ENCODE data around the gene AFF1.

Gene AFF1

DNA sequence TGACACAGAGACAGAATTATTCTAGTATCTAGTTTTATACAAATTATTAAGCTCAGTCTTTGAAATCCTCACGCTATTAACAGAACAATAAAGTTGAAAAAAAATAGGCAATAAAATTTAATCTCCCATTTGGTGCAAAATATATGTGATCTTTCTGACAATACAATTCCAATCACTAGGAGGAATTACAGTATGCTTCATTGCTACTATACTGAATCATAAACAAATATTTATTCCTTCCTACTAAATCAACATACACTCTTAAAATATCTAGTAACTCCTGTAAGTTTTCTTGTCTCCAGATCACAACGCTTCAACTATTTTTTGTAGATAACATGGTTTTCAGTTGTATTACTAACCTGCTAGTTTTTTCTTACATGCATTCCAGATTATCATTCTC is 239.9 kb downstream of the AFF1 start:
- TF ChIP-seq, protein P1, sequence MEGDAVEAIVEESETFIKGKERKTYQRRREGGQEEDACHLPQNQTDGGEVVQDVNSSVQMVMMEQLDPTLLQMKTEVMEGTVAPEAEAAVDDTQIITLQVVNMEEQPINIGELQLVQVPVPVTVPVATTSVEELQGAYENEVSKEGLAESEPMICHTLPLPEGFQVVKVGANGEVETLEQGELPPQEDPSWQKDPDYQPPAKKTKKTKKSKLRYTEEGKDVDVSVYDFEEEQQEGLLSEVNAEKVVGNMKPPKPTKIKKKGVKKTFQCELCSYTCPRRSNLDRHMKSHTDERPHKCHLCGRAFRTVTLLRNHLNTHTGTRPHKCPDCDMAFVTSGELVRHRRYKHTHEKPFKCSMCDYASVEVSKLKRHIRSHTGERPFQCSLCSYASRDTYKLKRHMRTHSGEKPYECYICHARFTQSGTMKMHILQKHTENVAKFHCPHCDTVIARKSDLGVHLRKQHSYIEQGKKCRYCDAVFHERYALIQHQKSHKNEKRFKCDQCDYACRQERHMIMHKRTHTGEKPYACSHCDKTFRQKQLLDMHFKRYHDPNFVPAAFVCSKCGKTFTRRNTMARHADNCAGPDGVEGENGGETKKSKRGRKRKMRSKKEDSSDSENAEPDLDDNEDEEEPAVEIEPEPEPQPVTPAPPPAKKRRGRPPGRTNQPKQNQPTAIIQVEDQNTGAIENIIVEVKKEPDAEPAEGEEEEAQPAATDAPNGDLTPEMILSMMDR (IDR thresholded peaks at IDR 0.05; ENCODE audit: insufficient read depth, low read depth, low read length, missing control alignments), result no peak
- no peak overlapping the region for H3K4me3 ChIP-seq (ENCODE audit: low read depth, low read length)
- no peak for DNase-seq (ENCODE audit: low read depth)

DNA sequence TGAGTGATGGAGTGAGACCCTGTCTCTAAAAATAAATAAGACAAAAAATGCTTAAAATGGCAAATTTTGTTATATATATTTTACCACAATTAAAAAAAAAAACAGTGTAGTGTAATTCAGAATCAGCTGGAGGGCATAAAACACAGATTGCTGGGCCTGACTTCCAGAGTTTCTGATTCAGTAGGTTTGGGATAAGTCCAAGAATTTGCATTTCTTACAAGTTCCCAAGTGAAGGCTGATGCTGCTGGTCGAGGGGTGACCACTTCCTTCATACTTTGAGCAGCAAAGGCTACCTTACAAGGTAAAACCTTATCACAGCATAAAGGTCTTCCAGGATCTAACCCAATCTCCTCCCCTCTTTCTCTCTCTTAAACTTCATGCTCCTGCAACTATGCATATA is 244.9 kb downstream of the AFF1 start:
- TF ChIP-seq, protein P1 (IDR thresholded peaks at IDR 0.05; ENCODE audit: insufficient read depth, low read depth, low read length, missing control alignments), result no peak
- H3K4me3 ChIP-seq (ENCODE audit: low read depth, low read length), result no peak overlapping the region
- DNase-seq (ENCODE audit: low read depth), result no peak

DNA sequence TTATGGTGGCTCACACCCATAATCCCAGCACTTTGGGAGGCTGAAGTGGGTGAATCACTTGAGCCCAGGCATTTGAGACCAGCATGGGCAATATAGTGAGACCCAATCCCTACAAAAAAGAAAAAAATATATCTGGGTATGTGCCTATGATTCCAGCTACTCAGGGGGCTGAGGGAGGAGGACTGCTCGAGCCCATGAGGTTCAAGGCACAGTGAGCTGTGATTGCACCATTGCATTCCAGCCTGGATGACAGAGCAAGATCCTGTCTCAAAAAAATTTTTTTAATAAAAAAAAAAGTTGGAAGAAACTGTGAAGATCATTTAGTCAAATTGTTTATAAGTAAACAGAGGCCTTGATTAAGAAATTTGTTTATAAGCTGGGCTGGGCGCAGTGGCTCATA is 246.0 kb downstream of the AFF1 start:
- TF ChIP-seq, protein P1 (IDR thresholded peaks at IDR 0.05; ENCODE audit: insufficient read depth, low read depth, low read length, missing control alignments), result no peak
- no peak for DNase-seq (ENCODE audit: low read depth)
- H3K4me3 ChIP-seq (ENCODE audit: low read depth, low read length), result no peak overlapping the region

DNA sequence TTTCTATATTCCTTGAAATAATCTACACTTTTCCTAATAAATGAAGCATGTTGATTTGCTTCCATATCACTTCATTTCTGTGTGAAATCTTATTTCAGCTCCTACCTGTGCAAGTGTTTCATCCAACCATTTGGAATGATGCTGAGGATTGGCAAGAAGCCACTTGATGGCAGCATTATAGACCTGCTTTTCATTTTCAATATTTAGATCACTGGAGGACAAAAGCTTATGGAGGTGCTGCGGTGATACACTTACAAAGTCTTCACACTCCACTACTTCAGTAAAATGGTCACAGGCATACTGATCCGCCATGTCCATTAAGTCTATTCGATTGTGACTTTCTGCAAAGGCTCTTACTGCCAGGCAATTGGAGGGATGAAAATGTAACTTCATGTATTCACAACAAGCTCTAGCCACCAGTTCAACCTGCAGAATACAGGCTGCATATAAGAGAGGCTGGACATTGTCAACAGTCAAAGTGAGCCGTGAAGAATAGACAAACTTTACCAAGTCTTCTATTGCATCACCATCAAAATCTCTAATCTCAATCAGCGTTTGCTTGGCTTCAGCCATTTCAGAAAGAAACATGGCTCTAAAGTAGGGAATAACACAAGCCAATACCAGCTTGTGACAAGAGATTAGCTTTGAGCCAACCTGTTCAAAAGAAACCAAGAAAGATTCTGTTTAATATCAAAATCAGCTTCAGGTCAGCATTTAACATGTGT is 250.5 kb downstream of the AFF1 start:
- TF ChIP-seq, protein P1 (IDR thresholded peaks at IDR 0.05; ENCODE audit: insufficient read depth, low read depth, low read length, missing control alignments), result no peak
- no peak overlapping the region for H3K4me3 ChIP-seq (ENCODE audit: low read depth, low read length)
- no peak for DNase-seq (ENCODE audit: low read depth)

DNA sequence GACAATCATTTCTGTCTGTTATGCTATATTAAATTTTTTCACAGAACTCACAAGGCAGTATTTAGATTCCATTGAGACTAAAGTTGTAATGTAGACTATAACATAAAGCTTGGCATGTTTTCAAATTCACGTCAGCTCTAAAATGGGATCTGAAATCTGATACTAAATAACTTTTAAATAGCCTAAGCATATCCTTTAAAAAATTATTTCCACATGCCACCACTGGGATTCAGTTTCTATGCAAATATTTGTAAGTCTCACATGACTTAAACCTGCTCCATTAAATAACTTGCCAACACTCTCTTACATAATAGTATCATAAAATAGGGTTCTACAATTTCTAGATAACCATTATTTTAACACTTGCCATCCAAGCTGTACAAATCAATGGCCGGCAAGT is 253.2 kb downstream of the AFF1 start:
- TF ChIP-seq, protein P1 (IDR thresholded peaks at IDR 0.05; ENCODE audit: insufficient read depth, low read depth, low read length, missing control alignments), result no peak
- H3K4me3 ChIP-seq (ENCODE audit: low read depth, low read length), result no peak overlapping the region
- no peak for DNase-seq (ENCODE audit: low read depth)

DNA sequence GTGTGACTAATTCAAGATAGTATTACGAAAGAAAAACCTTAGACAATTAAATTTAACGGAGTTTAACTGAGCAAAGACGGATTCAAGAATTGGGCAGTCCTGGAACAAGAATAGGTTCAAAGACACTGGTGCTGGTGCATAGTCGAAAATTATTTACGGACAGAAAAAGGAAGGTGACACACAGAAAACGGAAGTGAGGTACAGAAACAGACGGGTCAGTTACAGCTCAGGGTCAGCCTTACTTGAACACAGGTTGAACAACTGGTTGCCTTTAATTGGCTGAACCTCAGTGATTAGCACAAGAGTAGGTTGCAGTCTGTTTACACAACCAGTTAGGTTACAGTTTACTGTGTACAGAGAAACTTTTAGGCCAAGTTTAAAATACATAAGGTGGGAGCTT is 254.1 kb downstream of the AFF1 start:
- no peak for DNase-seq (ENCODE audit: low read depth)
- TF ChIP-seq, protein P1 (IDR thresholded peaks at IDR 0.05; ENCODE audit: insufficient read depth, low read depth, low read length, missing control alignments), result no peak
- H3K4me3 ChIP-seq (ENCODE audit: low read depth, low read length), result no peak overlapping the region

All from GM12865 (cell line).